ENCODE data around the gene C11orf68. TPM values are rescaled to one million over a fixed set of nuclear protein-coding genes. Genes with fewer than 3 reads are reported as not detected.

The C11orf68 gene
- total RNA-seq, 2 donors from 2014 or later: 34.7 to 36.5 TPM

- ATAC-seq (replicated peaks in 1 of 2) (peak; percentile 71 to 74), DNase-seq (peak; percentile 99 to 100)
- H3K27me3 Mint-ChIP-seq (ENCODE audit: low read depth): no peaks in the 10 kb centered on the region
- no peaks in the 10 kb centered on the region for H3K9me3 Mint-ChIP-seq
- H3K4me1 Mint-ChIP-seq (ENCODE audit: low read depth): peaks cover 74% of the 10 kb centered on the region
- peaks cover 1 to 9% of the 10 kb centered on the region in 2 donors for H3K36me3 Mint-ChIP-seq (ENCODE audit: insufficient read depth in 2 of 2)
- peak within 1 kb of the TSS; percentile 91 to 94 for H3K4me3 Mint-ChIP-seq
- peak within 1 kb of the TSS; percentile 91 for H3K27ac Mint-ChIP-seq
Measured at GRCh38 chr11:65890324-65891218, 28.3 kb downstream of the C11orf68 start, which contains the start of gene CCDC85B. CCDC85B (plus strand) TSS chr11:65890673; CDS start chr11:65890784, 111 bp downstream.

GRCh38 chr11:65888163-65888814 lies 30.6 kb downstream of the C11orf68 start, which contains the start of gene FIBP:
FIBP (minus strand) TSS chr11:65888471; CDS start chr11:65888418, 53 bp downstream.
- Mint-ChIP-seq H3K4me1 (ENCODE audit: low read depth) (peaks cover 75% of the 10 kb centered on the region), H3K9me3 (no peaks in the 10 kb centered on the region), H3K27ac (peak within 1 kb of the TSS; percentile 92), H3K4me3 (peak within 1 kb of the TSS; percentile 91 to 94), H3K27me3 (ENCODE audit: low read depth) (no peaks in the 10 kb centered on the region), H3K36me3 (ENCODE audit: insufficient read depth in 2 of 2) (peaks cover 1 to 14% of the 10 kb centered on the region in 2 donors)
- DNase-seq: peak; percentile 95 to 96
- ATAC-seq (replicated peaks in 1 of 2): peak; percentile 69 to 70

- H3K27me3 Mint-ChIP-seq (ENCODE audit: low read depth): no peaks in the 10 kb centered on the region
- peak overlapping the region; percentile 91 to 94 for H3K4me3 Mint-ChIP-seq
- no peak for ATAC-seq (replicated peaks in 1 of 2)
- H3K27ac Mint-ChIP-seq: peak overlapping the region; percentile 92
- H3K4me1 Mint-ChIP-seq (ENCODE audit: low read depth): peaks cover 69% of the 10 kb centered on the region
- H3K36me3 Mint-ChIP-seq (ENCODE audit: insufficient read depth in 2 of 2): peaks cover 1 to 14% of the 10 kb centered on the region in 2 donors
- DNase-seq: no peak
- H3K9me3 Mint-ChIP-seq: no peaks in the 10 kb centered on the region
Measured at GRCh38 chr11:65887723-65888162, 31.1 kb downstream of the C11orf68 start.

GRCh38 chr11:65886826-65887722 lies 31.8 kb downstream of the C11orf68 start:
- Mint-ChIP-seq H3K9me3 (no peaks in the 10 kb centered on the region), H3K27ac (peak overlapping the region; percentile 92), H3K4me1 (ENCODE audit: low read depth) (peaks cover 62% of the 10 kb centered on the region), H3K27me3 (ENCODE audit: low read depth) (no peaks in the 10 kb centered on the region), H3K4me3 (peak overlapping the region; percentile 91 to 94), H3K36me3 (ENCODE audit: insufficient read depth in 2 of 2) (peaks cover 1 to 14% of the 10 kb centered on the region in 2 donors)
- DNase-seq: no peak
- ATAC-seq (replicated peaks in 1 of 2): no peak

GRCh38 chr11:65885808-65886536 lies 32.9 kb downstream of the C11orf68 start:
- peaks cover 72% of the 10 kb centered on the region for H3K4me1 Mint-ChIP-seq (ENCODE audit: low read depth)
- peak overlapping the region in 1 of 2 donors; percentile 91 for H3K4me3 Mint-ChIP-seq
- ATAC-seq (replicated peaks in 1 of 2): no peak
- no peak overlapping the region for H3K27ac Mint-ChIP-seq
- H3K27me3 Mint-ChIP-seq (ENCODE audit: low read depth): no peaks in the 10 kb centered on the region
- H3K9me3 Mint-ChIP-seq: no peaks in the 10 kb centered on the region
- no peak for DNase-seq
- peaks cover 1 to 14% of the 10 kb centered on the region in 2 donors for H3K36me3 Mint-ChIP-seq (ENCODE audit: insufficient read depth in 2 of 2)

DNA sequence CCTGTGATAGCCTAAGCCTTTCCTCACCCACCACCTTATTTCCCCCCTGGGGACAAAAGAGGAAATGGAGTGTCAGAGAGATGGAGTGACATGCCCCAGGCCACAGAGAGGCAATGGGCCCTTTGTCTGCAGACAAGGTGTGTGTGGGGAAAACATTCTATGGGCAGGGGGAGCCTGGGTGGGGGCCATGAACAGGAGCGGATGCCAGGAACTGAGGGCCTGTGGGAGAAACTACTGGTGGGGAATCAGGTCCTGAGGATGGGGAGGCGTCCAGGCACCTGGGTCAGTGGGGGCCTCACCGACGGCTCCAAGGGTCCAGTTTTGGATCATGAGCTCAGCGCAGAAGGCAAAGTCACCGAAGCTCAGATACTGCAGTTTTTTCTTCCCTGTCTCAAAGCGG lies 33.6 kb downstream of the C11orf68 start:
- ATAC-seq (replicated peaks in 1 of 2) (no peak), DNase-seq (no peak)
- Mint-ChIP-seq H3K4me3 (no peak overlapping the region), H3K36me3 (ENCODE audit: insufficient read depth in 2 of 2) (peaks cover 1 to 14% of the 10 kb centered on the region in 2 donors), H3K9me3 (no peaks in the 10 kb centered on the region), H3K27ac (no peak overlapping the region), H3K4me1 (ENCODE audit: low read depth) (peaks cover 77% of the 10 kb centered on the region), H3K27me3 (ENCODE audit: low read depth) (no peaks in the 10 kb centered on the region)

DNA sequence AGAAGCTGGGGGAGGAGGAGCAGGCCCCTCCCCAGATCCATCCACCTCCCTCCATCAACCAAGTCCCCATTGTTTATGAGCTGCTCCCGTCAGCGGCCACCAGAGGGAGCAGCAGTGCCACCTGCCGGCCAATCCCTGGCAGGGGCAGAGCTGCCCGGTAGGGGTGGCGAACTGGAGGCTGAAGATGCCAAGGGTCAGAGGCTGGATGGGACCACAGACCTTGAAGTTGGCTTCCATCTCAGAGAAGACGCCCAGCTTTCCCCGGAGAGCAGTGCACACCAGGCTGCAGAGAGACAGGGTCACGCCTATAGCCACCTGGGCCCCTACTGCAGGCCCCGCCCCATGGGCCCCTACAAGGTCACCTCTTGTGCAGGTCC lies 34.2 kb downstream of the C11orf68 start:
- ATAC-seq (replicated peaks in 1 of 2) (peak; percentile 43 to 48), DNase-seq (peak; percentile 85 to 89)
- peak overlapping the region; percentile 84 for H3K27ac Mint-ChIP-seq
- no peak overlapping the region for H3K4me3 Mint-ChIP-seq
- H3K36me3 Mint-ChIP-seq (ENCODE audit: insufficient read depth in 2 of 2): peaks cover 1 to 14% of the 10 kb centered on the region in 2 donors
- H3K9me3 Mint-ChIP-seq: no peaks in the 10 kb centered on the region
- no peaks in the 10 kb centered on the region for H3K27me3 Mint-ChIP-seq (ENCODE audit: low read depth)
- peaks cover 75% of the 10 kb centered on the region for H3K4me1 Mint-ChIP-seq (ENCODE audit: low read depth)

DNA sequence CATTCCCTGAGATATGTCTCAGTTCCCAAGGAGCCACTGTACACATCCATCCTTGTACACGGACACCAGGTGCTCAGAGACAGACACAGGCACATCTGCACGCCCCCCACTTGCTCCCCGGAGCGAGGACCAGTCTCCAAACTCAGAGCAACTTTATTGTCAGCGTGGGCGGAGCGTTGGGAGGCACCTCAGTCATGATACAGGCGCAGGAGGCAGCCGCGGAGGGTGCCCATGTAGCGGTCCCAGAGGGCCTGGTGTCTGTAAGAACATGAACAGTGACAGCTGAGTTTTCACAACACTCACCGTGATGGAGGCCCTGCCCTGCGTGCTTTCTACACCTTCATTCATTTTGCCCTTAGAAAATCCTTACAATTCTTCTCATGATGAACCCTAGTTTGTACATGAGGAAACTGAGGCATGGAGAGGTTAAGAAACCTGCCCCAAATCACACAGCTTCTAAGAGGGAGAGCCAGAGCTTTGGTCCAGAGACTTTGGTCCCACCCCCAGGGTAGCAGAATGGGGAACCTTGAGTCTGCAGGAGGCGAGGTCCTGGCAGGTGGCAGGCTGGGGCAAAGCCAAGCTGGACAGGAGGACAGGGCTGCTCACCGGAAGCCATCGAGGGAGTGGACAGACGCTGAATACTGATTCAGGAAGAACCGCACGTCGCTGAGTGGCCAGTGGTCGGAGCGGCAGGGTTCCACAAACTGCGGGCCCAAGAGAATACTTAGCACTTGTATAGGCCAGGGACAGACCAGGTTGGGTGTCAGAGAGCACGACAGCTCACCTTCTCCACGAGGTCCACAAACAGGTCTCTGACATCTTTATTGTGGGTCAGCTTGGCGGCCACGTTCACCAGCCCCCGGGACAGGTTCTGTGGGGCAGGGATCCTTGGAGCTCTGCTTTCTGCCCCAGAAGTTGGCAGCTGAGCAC lies 34.8 kb downstream of the C11orf68 start:
- H3K27me3 Mint-ChIP-seq (ENCODE audit: low read depth): no peaks in the 10 kb centered on the region
- H3K27ac Mint-ChIP-seq: peak overlapping the region; percentile 84
- H3K4me1 Mint-ChIP-seq (ENCODE audit: low read depth): peaks cover 75% of the 10 kb centered on the region
- DNase-seq: no peak
- no peak for ATAC-seq (replicated peaks in 1 of 2)
- H3K4me3 Mint-ChIP-seq: no peak overlapping the region
- H3K9me3 Mint-ChIP-seq: no peaks in the 10 kb centered on the region
- peaks cover 1 to 14% of the 10 kb centered on the region in 2 donors for H3K36me3 Mint-ChIP-seq (ENCODE audit: insufficient read depth in 2 of 2)

- ATAC-seq (replicated peaks in 1 of 2): no peak
- Mint-ChIP-seq H3K9me3 (no peaks in the 10 kb centered on the region), H3K4me1 (ENCODE audit: low read depth) (peaks cover 67% of the 10 kb centered on the region), H3K4me3 (no peak overlapping the region), H3K36me3 (ENCODE audit: insufficient read depth in 2 of 2) (peaks cover under 1 to 14% of the 10 kb centered on the region in 2 donors), H3K27ac (no peak overlapping the region), H3K27me3 (ENCODE audit: low read depth) (no peaks in the 10 kb centered on the region)
- no peak for DNase-seq
Measured at GRCh38 chr11:65883058-65883761, 35.7 kb downstream of the C11orf68 start.

GRCh38 chr11:65882120-65883057 lies 36.5 kb downstream of the C11orf68 start:
- no peaks in the 10 kb centered on the region for H3K9me3 Mint-ChIP-seq
- DNase-seq: no peak
- H3K4me3 Mint-ChIP-seq: no peak overlapping the region
- H3K36me3 Mint-ChIP-seq (ENCODE audit: insufficient read depth in 2 of 2): peaks cover 0 to 14% of the 10 kb centered on the region in 2 donors
- H3K4me1 Mint-ChIP-seq (ENCODE audit: low read depth): peaks cover 58% of the 10 kb centered on the region
- no peaks in the 10 kb centered on the region for H3K27me3 Mint-ChIP-seq (ENCODE audit: low read depth)
- no peak overlapping the region for H3K27ac Mint-ChIP-seq
- ATAC-seq (replicated peaks in 1 of 2): no peak
